Neural progenitor cell (in vitro differentiated cells): Measurements from ENCODE around the gene SMAD2.

Experiments used
- CTCF ChIP-seq: fragments of 200-600 bp; sonication (generic); IDR thresholded peaks from 2 replicates; pipeline ENCODE4 v1.5.1; 2017; ENCODE audit warnings: antibody characterized with exemption, mild to moderate bottlenecking
- EZH2 ChIP-seq: fragments of 200-600 bp; sonication (generic); IDR thresholded peaks from 2 replicates; pipeline ENCODE4 v1.6.1; 2017; ENCODE audit warnings: antibody characterized with exemption, mild to moderate bottlenecking, moderate library complexity
- EZH2phosphoT487 ChIP-seq: fragments of 200-600 bp; sonication (generic); IDR thresholded peaks from 2 replicates; pipeline ENCODE4 v1.6.1; 2017; ENCODE audit warnings: antibody characterized with exemption

DNA sequence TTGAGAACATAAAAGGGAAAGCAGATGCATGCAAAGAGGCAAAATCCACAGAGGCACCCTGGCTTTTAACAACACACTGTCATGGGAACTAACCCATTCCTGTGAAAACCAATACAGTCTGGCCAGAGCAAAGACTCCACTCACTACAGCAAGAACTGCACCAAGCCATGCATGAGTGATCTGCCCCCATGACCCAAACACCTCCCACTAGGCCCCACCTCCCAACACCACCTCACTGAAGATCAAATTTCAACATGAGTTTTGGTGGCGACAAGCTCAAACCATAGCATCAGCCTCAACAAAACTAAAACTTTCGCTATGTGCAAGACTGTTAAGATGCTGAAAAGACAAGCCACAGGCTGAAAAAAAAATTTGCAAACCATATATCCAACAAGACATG is 162.8 kb downstream of the SMAD2 start:
- TF ChIP-seq CTCF (no peak), EZH2 (no peak), EZH2phosphoT487 (no peak)
